ENCODE data around the gene ZNF20.

GRCh38 chr19:12085074-12085818 lies 54.9 kb downstream of the ZNF20 start:
- TF ChIP-seq POLR2A (IDR thresholded peaks at IDR 0.05): no peak
- TF ChIP-seq, protein P1, sequence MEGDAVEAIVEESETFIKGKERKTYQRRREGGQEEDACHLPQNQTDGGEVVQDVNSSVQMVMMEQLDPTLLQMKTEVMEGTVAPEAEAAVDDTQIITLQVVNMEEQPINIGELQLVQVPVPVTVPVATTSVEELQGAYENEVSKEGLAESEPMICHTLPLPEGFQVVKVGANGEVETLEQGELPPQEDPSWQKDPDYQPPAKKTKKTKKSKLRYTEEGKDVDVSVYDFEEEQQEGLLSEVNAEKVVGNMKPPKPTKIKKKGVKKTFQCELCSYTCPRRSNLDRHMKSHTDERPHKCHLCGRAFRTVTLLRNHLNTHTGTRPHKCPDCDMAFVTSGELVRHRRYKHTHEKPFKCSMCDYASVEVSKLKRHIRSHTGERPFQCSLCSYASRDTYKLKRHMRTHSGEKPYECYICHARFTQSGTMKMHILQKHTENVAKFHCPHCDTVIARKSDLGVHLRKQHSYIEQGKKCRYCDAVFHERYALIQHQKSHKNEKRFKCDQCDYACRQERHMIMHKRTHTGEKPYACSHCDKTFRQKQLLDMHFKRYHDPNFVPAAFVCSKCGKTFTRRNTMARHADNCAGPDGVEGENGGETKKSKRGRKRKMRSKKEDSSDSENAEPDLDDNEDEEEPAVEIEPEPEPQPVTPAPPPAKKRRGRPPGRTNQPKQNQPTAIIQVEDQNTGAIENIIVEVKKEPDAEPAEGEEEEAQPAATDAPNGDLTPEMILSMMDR (IDR thresholded peaks at IDR 0.05): no peak
